ENCODE measurements around the gene CHERP. TPM values are rescaled to one million over a fixed set of nuclear protein-coding genes. Genes with fewer than 3 reads are reported as not detected.
"Not testable (repeated sequence)": the region's sequence is repeated elsewhere in the genome, so short reads cannot be mapped to it uniquely, and the experiment has no call there.

CHERP gene
- total RNA-seq, 2 donors from 2014 or later: 64.1 to 93.0 TPM

DNA sequence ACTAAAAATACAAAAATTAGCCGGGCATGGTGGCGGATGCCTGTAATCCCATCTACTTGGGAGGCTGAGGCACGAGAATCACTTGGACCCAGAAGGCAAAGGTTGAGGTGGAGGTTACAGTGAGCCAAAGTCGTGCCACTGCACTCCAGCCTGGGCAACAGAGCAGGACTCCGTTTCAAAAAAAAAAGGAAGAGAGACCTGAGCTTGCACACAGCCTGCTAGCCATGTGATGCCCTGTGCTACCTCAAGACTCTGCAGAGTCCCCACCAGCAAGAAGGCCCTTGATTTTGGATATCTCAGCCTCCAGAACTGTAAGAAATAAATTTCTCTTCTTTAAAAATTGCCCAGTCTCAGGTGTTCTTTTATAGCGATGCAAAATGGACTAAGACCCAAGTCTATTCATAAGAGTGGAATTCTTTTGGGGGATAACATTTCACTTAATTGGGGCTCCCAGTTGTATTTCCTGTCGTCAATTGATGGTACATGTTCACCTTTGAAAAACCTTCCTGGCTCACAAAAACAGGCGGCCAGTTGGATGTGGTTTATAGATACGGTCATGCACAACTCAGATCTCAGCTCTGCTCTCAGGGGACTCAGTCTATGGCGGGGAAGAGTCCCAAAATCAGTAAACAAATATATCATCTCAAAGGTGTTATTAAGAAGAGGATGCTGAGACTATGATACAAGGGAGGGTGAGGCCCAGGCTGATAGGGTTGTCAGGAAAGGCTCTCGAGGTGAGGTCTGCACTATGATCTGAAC, 2.4 kb upstream of the CHERP start:
- Mint-ChIP-seq H3K9me3 (no peaks in the 10 kb centered on the region), H3K27me3 (no peaks in the 10 kb centered on the region), H3K4me1 (ENCODE audit: low read depth in 2 of 2) (peaks cover 23 to 26% of the 10 kb centered on the region in 2 donors), H3K27ac (peak overlapping the region in 1 of 2 donors; percentile 17), H3K4me3 (no peak overlapping the region), H3K36me3 (no peaks in the 10 kb centered on the region)
- DNase-seq (ENCODE audit: low spot score) (no peak), ATAC-seq (no peak)

DNA sequence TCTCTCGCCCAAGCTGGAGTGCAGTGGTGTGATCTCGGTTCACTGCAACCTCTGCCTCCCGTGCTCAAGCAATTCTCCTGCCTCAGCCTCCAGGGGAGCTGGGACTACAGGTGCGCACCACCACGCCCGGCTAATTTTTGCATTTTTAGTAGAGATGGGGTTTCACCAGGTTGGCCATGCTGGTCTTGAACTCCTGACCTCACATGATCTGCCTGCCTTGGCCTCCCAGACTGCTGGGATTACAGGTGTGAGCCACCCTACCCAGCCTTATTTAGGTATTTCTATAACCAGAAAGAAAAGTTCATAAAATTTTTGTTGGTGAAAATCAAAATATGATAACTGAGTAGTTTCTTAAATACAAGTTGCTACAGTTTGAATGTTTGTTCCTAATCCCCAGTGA, 1.5 kb upstream of the CHERP start:
- DNase-seq (ENCODE audit: low spot score); H3K9me3 Mint-ChIP-seq; H3K36me3 Mint-ChIP-seq; H3K27me3 Mint-ChIP-seq; ATAC-seq: not testable (repeated sequence)
- H3K4me3 Mint-ChIP-seq: peak overlapping the region; percentile 92
- H3K27ac Mint-ChIP-seq: peak overlapping the region; percentile 73 to 91
- peaks cover 29 to 33% of the 10 kb centered on the region in 2 donors for H3K4me1 Mint-ChIP-seq (ENCODE audit: low read depth in 2 of 2)

DNA sequence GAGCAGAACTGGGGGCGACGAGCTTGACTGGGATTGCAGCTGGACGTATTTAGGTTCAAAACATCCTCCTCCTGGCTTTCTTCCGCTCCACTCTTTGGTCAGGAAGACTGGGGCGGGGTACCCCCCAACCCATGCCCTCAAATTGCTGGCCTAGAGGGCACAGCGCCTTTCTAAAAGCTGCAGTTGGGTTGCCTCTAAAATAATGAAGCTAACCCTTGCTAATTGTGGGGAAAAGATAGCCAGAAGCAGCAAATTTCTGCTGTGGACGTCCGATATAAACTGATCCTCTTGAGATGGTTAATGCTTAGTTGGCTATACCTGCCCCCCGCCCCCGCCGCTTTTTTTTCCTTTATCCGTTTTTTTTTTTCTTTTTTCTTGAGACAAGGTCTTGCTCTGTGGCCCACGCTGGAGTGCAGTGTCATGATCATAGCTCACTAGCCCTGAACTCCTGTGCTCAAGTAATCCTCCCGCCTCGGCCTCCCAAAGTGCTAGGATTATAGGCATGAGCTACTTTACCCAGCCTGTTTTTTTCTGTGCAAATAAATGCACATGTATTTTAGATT, 754 bp upstream of the CHERP start:
- ATAC-seq: no peak
- Mint-ChIP-seq H3K27ac (peak overlapping the region; percentile 73 to 91), H3K36me3 (no peaks in the 10 kb centered on the region), H3K4me3 (peak overlapping the region; percentile 92), H3K9me3 (no peaks in the 10 kb centered on the region), H3K27me3 (no peaks in the 10 kb centered on the region), H3K4me1 (ENCODE audit: low read depth in 2 of 2) (peaks cover 36 to 40% of the 10 kb centered on the region in 2 donors)
- no peak for DNase-seq (ENCODE audit: low spot score)

DNA sequence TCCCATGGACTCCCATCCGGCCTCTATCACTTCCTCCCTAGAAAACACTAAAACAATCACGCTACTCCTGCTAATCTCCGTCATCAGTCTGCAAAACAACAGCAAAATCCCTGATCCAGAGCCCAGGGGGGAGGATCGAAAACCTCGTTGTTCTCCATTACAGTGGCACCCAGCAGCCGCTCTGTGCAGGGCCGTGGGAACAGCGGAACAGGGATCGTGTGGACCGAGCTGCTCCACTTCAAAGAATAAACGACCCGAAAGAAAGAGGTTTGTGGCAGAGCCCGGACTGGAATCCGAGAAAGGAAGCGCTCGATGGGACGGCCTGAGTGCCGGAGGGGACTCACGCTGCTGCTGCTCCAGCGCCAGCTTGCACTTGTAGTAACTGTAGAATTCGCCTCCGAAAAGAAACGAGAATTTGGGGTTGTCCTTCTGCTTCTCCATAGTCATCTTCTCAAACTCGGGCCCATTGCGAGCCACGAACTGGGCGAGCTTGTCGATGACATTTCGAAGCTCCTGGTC, 652 bp downstream of the CHERP start:
- DNase-seq (ENCODE audit: low spot score) (no peak), ATAC-seq (peak in 1 of 2 donors; percentile 1)
- Mint-ChIP-seq H3K9me3 (no peaks in the 10 kb centered on the region), H3K4me3 (peak overlapping the region; percentile 91), H3K36me3 (no peaks in the 10 kb centered on the region), H3K27ac (peak overlapping the region; percentile 73 to 84), H3K4me1 (ENCODE audit: low read depth in 2 of 2) (peaks cover 45 to 48% of the 10 kb centered on the region in 2 donors), H3K27me3 (no peaks in the 10 kb centered on the region)

DNA sequence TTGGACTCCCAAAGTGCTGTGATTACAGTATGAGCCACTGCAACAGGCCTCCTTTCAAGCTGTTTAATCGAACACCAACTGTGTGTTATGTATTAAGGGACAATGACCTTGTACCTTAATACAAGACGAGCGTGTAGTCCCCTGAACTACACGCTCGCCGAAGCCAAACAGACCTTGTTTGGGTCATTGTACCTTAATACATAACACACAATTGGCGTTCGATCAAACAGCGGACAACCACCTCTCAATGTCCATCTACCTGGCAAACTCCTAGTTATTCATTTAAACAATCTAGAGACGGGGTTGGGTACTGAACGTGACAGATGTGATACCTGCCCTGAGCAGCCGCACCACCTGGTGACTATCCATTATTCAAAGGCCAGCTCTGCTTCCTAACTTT, 1.3 kb downstream of the CHERP start:
- ATAC-seq (no peak), DNase-seq (ENCODE audit: low spot score) (no peak)
- Mint-ChIP-seq H3K4me1 (ENCODE audit: low read depth in 2 of 2) (peaks cover 47 to 48% of the 10 kb centered on the region in 2 donors), H3K36me3 (no peaks in the 10 kb centered on the region), H3K27me3 (no peaks in the 10 kb centered on the region), H3K4me3 (peak overlapping the region; percentile 91), H3K27ac (peak overlapping the region; percentile 73 to 84), H3K9me3 (no peaks in the 10 kb centered on the region)

DNA sequence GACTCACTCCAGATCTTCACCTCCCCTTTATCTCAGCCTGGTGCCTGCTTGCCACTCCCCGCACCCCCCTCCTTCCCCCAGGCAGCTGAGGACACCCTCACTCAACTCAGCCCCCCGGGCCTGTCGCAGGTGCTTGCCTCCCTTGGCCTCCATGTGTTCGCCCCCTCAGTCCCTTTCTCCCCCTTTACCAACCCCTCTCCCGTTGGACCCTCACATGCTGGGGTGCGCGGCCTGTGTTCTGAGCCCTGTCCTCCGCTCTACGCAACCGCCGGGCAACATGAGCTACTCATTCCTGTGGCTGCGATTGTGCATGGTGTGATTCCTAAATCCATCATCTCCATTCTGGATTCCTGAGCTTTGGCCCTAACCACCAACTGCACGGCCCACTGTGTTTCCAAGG, 5.1 kb downstream of the CHERP start:
- ATAC-seq (no peak), DNase-seq (ENCODE audit: low spot score) (no peak)
- Mint-ChIP-seq H3K27me3 (no peaks in the 10 kb centered on the region), H3K9me3 (no peaks in the 10 kb centered on the region), H3K27ac (no peak overlapping the region), H3K36me3 (no peaks in the 10 kb centered on the region), H3K4me3 (no peak overlapping the region), H3K4me1 (ENCODE audit: low read depth in 2 of 2) (peaks cover 33 to 38% of the 10 kb centered on the region in 2 donors)

DNA sequence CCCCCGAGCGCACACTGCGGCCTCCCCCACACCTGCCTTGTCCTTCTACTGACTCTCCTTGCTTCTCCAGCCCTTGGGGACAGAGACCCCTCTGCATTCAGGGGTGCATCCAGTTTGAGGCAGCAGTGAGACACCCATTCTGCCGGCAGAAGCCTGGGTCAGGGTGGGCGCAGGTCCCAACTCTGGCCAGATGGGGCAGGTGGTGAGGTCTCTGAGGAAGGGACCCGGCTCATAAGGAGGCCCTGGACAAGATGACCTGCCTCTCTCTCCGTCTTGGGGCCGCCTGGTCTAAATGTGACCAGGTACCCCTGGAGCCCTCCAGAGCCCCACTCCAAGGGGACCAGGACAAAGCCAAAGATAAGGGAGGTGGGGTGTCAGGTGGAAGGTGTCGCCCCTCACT, 6.1 kb downstream of the CHERP start:
- peaks cover 27 to 33% of the 10 kb centered on the region in 2 donors for H3K4me1 Mint-ChIP-seq (ENCODE audit: low read depth in 2 of 2)
- ATAC-seq (peak in 1 of 2 donors; percentile 3), DNase-seq (ENCODE audit: low spot score) (no peak)
- H3K9me3 Mint-ChIP-seq: no peaks in the 10 kb centered on the region
- no peak overlapping the region for H3K4me3 Mint-ChIP-seq
- H3K36me3 Mint-ChIP-seq: peaks cover 6% of the 10 kb centered on the region
- H3K27ac Mint-ChIP-seq: no peak overlapping the region
- no peaks in the 10 kb centered on the region for H3K27me3 Mint-ChIP-seq

DNA sequence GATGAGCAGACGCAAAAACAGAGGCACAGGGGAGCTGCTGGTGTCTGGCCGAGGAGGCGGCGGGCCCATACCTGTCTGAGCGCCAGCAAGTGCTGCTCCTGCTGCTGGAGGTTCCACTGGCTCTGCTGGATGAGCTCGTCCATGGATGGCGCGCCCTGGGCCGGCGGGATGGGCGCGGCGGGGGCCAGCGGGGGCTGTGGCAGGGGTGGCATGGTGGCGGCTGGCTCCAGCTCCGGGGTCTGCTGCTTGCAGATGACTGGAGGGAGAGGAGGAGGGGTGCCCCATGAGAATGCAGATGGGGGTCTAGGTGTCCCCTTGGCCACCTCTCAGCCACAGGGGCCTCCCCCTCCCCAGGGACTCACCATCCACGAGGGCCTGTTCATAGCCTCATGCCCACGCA, 6.9 kb downstream of the CHERP start:
- no peaks in the 10 kb centered on the region for H3K27me3 Mint-ChIP-seq
- no peak overlapping the region for H3K4me3 Mint-ChIP-seq
- no peaks in the 10 kb centered on the region for H3K9me3 Mint-ChIP-seq
- H3K4me1 Mint-ChIP-seq (ENCODE audit: low read depth in 2 of 2): peaks cover 27 to 31% of the 10 kb centered on the region in 2 donors
- no peak overlapping the region for H3K27ac Mint-ChIP-seq
- ATAC-seq (no peak), DNase-seq (ENCODE audit: low spot score) (no peak)
- peaks cover 6% of the 10 kb centered on the region for H3K36me3 Mint-ChIP-seq

DNA sequence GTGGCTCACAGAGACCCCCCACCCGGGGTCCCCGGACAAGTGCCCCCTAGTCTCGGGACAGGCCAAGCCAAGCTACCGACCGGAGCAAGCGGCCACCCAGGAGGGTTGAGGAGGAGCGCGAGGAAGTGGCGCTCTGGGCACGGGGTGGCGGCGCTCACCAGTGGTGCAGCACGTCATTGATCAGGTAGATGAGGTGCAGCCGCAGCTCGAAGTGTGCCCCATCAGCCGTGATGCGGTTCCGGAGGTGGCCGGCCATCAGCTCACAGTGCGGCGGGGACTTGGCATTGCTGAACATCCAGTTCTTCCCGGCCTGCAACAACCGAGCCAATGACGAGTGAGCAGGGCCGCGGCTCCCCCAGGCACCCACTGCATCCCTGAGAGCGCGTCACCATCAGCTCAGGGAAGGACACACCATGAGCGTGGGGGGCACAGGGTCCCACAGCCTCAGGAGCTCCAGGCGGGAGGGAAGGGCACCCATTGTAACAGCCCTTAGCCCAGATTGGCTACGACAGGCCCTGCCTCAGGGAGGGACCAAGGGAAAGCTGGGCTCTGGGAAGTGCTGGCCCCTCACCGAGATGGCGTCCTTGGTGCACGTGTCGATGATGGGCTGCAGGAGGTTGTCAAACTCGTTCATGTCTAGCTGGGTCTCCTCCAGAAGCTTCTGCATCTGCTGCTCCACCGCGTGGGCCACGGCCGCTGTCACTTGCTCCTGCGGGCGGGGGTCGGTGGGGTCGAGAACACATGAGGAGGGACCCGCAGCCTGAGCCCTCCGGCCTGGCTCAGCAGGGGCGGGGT, 9.6 kb downstream of the CHERP start:
- H3K4me3 Mint-ChIP-seq: no peak overlapping the region
- ATAC-seq (no peak), DNase-seq (ENCODE audit: low spot score) (no peak)
- H3K36me3 Mint-ChIP-seq: peaks cover 6% of the 10 kb centered on the region
- H3K27me3 Mint-ChIP-seq: no peaks in the 10 kb centered on the region
- no peaks in the 10 kb centered on the region for H3K9me3 Mint-ChIP-seq
- H3K4me1 Mint-ChIP-seq (ENCODE audit: low read depth in 2 of 2): peaks cover 5 to 12% of the 10 kb centered on the region in 2 donors
- no peak overlapping the region for H3K27ac Mint-ChIP-seq

DNA sequence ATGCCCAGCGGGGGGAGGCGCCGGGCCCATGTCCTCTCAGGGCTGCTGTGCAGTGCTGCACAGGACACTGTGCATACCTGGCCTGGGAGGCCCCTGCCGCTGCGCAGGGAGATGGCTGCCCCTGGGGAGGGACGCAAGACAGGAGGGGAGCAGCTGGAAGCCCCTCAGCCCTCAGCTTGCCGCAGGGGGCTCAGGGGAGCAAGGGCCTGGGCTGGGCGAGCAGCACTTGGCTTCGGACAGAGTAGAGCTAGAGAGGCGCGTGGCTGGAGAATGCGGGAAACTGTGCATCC, 10.9 kb downstream of the CHERP start:
- Mint-ChIP-seq H3K36me3 (peaks cover 6% of the 10 kb centered on the region), H3K4me1 (ENCODE audit: low read depth in 2 of 2) (peaks cover 0 to 4% of the 10 kb centered on the region in 2 donors), H3K27ac (no peak overlapping the region), H3K9me3 (no peaks in the 10 kb centered on the region), H3K27me3 (no peaks in the 10 kb centered on the region), H3K4me3 (no peak overlapping the region)
- DNase-seq (ENCODE audit: low spot score) (no peak), ATAC-seq (no peak)

DNA sequence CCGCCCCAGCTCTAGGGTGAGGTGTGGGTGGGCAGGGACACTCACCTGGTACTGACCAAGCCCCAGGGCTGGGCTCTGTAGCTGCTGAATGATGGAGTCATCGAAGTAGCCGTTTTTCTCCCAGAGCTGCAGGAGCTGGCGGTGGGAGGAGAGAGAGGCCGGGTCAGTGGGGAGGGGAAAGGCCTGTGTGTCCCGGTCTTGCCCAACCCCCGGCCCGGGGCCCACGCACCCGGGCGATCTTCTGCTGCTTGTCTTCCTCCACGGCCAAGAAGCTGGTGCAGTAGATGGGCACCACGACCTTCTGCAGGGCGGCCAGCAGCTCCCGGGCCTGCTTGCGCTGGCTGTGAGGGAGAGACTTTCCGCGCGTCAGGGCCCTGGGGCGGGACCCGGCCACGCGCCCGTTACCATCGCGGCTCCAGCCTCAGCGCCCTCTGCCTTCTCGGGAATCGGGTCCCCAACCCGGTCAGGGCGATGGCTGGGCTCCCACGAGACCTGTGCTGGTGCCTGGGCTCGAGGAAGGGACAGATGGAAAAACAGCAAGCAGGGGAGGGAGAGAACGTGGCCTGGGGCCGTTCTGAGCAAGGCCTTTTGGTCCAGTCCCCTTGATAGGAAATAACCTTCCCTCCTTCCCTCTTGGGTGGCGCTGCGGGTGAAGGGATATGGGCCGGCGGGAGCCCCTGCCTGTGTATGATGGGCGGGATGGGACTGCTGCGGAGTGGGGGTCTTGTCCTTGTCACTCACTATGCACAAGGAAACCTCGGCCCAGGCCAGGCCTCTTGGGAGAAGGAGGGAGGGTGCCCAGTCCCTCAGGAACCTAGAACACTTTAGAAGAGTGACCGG, 11.5 kb downstream of the CHERP start:
- no peak for ATAC-seq
- no peak overlapping the region for H3K4me3 Mint-ChIP-seq
- peaks cover 6% of the 10 kb centered on the region for H3K36me3 Mint-ChIP-seq

DNA sequence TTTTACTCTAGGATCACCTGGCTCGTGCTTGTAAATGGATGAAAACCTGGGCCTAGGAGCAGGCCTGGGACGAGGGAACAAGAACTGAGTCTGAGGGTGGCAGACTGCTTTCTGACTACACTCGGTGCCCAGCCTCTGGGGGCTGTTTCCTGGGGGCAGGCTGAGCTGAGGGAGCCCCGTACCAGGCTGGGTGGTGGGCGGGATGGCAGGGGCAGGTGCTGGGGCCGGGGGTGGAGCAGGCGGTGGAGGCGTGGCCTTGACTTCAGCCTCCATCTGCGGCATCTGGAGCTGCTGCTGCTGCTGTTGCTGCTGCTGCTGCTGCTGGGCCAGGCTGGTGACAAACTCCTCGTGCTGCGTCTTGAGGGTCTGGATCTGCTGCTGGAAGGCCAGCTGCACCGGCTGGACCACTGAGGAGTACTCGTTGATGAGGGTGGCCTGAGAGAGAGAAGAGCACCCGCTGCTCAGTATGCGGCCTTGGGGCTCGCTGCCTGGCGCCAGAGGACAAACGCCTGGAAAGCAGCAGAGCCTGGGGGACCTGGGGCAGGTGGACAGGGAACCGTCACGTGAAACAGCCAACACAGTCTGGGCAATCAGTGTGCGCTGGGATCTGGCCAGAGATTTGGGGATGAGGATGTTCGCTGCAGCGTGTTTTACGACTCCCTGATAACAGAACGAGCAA, 12.6 kb downstream of the CHERP start:
- no peaks in the 10 kb centered on the region for H3K4me1 Mint-ChIP-seq (ENCODE audit: low read depth in 2 of 2)
- ATAC-seq (no peak), DNase-seq (ENCODE audit: low spot score) (no peak)
- peaks cover 6% of the 10 kb centered on the region for H3K36me3 Mint-ChIP-seq
- H3K27ac Mint-ChIP-seq: no peak overlapping the region
- H3K9me3 Mint-ChIP-seq: no peaks in the 10 kb centered on the region
- no peak overlapping the region for H3K4me3 Mint-ChIP-seq
- no peaks in the 10 kb centered on the region for H3K27me3 Mint-ChIP-seq

More for the DNA sequence above, 11.5 kb downstream of the CHERP start:
- Mint-ChIP-seq H3K27me3 (no peaks in the 10 kb centered on the region), H3K4me1 (ENCODE audit: low read depth in 2 of 2) (peaks cover 0 to under 1% of the 10 kb centered on the region in 2 donors), H3K27ac (no peak overlapping the region), H3K9me3 (no peaks in the 10 kb centered on the region)
- DNase-seq (ENCODE audit: low spot score): no peak

DNA sequence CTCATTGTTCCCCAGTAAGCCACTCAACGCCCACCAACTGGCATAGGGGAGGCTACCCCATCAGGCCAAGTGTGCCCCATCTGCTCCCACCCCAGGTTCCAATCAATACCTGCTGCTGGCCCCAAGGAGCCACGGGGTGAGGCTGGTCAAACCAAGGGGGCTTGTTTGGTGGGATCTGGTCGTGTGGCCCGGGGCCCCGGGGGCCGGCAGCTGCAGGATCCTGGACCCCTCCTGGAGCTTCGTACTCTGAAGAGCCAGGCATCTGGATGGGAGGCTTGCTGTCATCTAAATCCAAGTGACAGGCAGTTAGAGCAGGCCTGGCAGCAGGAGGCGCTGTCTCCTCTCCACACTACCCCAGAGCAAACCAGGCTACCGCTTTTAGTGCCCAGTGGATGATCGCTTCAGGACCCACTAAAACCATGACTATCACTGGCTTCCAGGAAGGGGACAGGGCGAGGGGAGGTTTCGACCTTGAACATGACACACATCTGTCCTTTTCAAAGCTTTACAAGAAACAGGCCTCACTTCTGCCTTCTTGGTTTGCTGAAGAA, 14.2 kb downstream of the CHERP start:
- no peaks in the 10 kb centered on the region for H3K27me3 Mint-ChIP-seq
- ATAC-seq: peak in 1 of 2 donors; percentile 37
- H3K36me3 Mint-ChIP-seq: peaks cover 6% of the 10 kb centered on the region

More for the DNA sequence above, 14.2 kb downstream of the CHERP start:
- H3K9me3 Mint-ChIP-seq: no peaks in the 10 kb centered on the region
- H3K4me3 Mint-ChIP-seq: no peak overlapping the region
- no peak for DNase-seq (ENCODE audit: low spot score)
- no peaks in the 10 kb centered on the region for H3K4me1 Mint-ChIP-seq (ENCODE audit: low read depth in 2 of 2)
- H3K27ac Mint-ChIP-seq: no peak overlapping the region
